B cell (primary cell): ENCODE measurements around the gene DLST. TPM values are rescaled to one million over a fixed set of nuclear protein-coding genes. Genes with fewer than 3 reads are reported as not detected.

Experiments
- ATAC-seq: fragments of 200-7000 bp; cut with Tn5 transposase; one replicate; pipeline ENCODE4 v1.10.0; 2021; ENCODE audit warnings: low read depth, mild to moderate bottlenecking, moderate number of reproducible peaks, moderate library complexity
- CTCF ChIA-PET: fragments of 350-600 bp; sonication (Branson Sonifier 250); formaldehyde crosslinking; loops from one replicate; lab custom pipeline; 2021; ENCODE audit warnings: antibody characterized with exemption, inconsistent platforms; lab: Charles Lee
- POLR2A ChIA-PET: fragments of 350-600 bp; sonication (Branson Sonifier 250); formaldehyde crosslinking; loops from one replicate; lab custom pipeline; 2021; ENCODE audit warnings: antibody characterized with exemption; lab: Charles Lee
- DNase-seq: peaks from one replicate; pipeline ENCODE4 v3.0.0; 2013
- H2AFZ ChIP-seq: 2 replicates; pipeline ENCODE4 v1.6.1; 2012; ENCODE audit warnings: mild to moderate bottlenecking, low read depth, low read length; ENCODE audit not compliant: insufficient read depth, poor library complexity, severe bottlenecking
- H3K27ac ChIP-seq, 2 donors: 1 replicate in 1 of 2; 2 replicates in 1 of 2; pipeline ENCODE4 v1.5.1; 2012 to 2013; ENCODE audit warnings: low read length in 2 of 2, mild to moderate bottlenecking in 2 of 2, moderate library complexity in 1 of 2
- H3K27me3 ChIP-seq, 4 experiments: fragments of 200-600 bp in 1 of 4; sonication (generic) in 1 of 4; replicated peaks in 1 of 4; 1 replicate in 2 of 4; 2 replicates in 2 of 4; pipeline versions ENCODE4 v1.6.1 to v1.7.0; 2013 to 2016; ENCODE audit warnings: low read length in 3 of 4, mild to moderate bottlenecking in 2 of 4, mixed read lengths in 1 of 4, moderate library complexity in 1 of 4; ENCODE audit not compliant: insufficient read depth in 4 of 4, control insufficient read depth in 3 of 4; ENCODE audit errors: control extremely low read depth in 1 of 4
- H3K36me3 ChIP-seq, 2 experiments: replicated peaks in 1 of 2; 1 replicate in 1 of 2; 2 replicates in 1 of 2; pipeline versions ENCODE4 v1.6.1 to v1.7.1; 2013; ENCODE audit warnings: low read length in 1 of 2; ENCODE audit not compliant: insufficient read depth in 2 of 2, control insufficient read depth in 1 of 2; ENCODE audit errors: control extremely low read depth in 1 of 2, extremely low read depth in 1 of 2
- H3K4me1 ChIP-seq, 2 donors: fragments of 200-600 bp in 1 of 2; sonication (generic) in 1 of 2; 1 replicate in 1 of 2; 2 replicates in 1 of 2; pipeline versions ENCODE4 v1.5.1 to v1.6.1; 2013 to 2017; ENCODE audit warnings: low read length in 2 of 2; ENCODE audit not compliant: control insufficient read depth in 2 of 2, insufficient read depth in 2 of 2
- H3K4me2 ChIP-seq: replicated peaks from 2 replicates; pipeline ENCODE3; 2012; ENCODE audit warnings: mild to moderate bottlenecking, low read depth, low read length; ENCODE audit not compliant: poor library complexity, severe bottlenecking
- H3K4me3 ChIP-seq, 5 experiments: fragments of 200-600 bp in 1 of 5; sonication (generic) in 1 of 5; 1 replicate in 3 of 5; 2 replicates in 2 of 5; pipeline versions ENCODE4 v1.5.1 to v1.7.0; 2011 to 2016; ENCODE audit warnings: low read length in 4 of 5, mild to moderate bottlenecking in 4 of 5, low read depth in 2 of 5, control low read depth in 1 of 5, moderate library complexity in 1 of 5; ENCODE audit not compliant: insufficient read depth in 1 of 5; ENCODE audit errors: control extremely low read depth in 1 of 5, extremely low read depth in 1 of 5
- H3K79me2 ChIP-seq: fragments of 200-600 bp; sonication (generic); one replicate; pipeline ENCODE4 v1.6.0; 2016; ENCODE audit warnings: low read length; ENCODE audit not compliant: control insufficient read depth, insufficient read depth
- H3K9ac ChIP-seq: fragments of 200-600 bp; sonication (generic); 2 replicates; pipeline ENCODE4 v1.6.1; 2017; ENCODE audit warnings: mild to moderate bottlenecking, low read length, moderate library complexity
- H3K9me3 ChIP-seq, 3 donors: one replicate each; pipeline versions ENCODE4 v1.6.1 to v1.7.1; 2013; ENCODE audit warnings: low read length in 2 of 3; ENCODE audit not compliant: control insufficient read depth in 2 of 3, insufficient read depth in 1 of 3; ENCODE audit errors: control extremely low read depth in 1 of 3
- H4K20me1 ChIP-seq: 2 replicates; pipeline ENCODE4 v1.6.0; 2012; ENCODE audit warnings: mild to moderate bottlenecking, low read length; ENCODE audit not compliant: insufficient read depth, control insufficient read depth, poor library complexity, severe bottlenecking
- H3K27ac Mint-ChIP-seq: one replicate; pipeline ENCODE4 v1.8.0; 2021; ENCODE audit warnings: mixed read lengths
- H3K27me3 Mint-ChIP-seq: one replicate; pipeline ENCODE4 v1.8.0; 2021; ENCODE audit warnings: mixed read lengths
- H3K4me1 Mint-ChIP-seq: one replicate; pipeline ENCODE4 v1.8.0; 2021; ENCODE audit warnings: mixed read lengths
- H3K4me3 Mint-ChIP-seq: one replicate; pipeline ENCODE4 v1.8.0; 2021; ENCODE audit warnings: mixed read lengths
- H3K9me3 Mint-ChIP-seq: one replicate; pipeline ENCODE4 v1.8.0; 2022; ENCODE audit warnings: mixed read lengths; ENCODE audit not compliant: insufficient read depth
- CTCF ChIP-seq: fragments of 200-600 bp; IDR thresholded peaks from one replicate; pipeline ENCODE4 v1.8.0; 2022; ENCODE audit warnings: antibody characterized with exemption, mild to moderate bottlenecking
- EZH2 ChIP-seq: IDR thresholded peaks from 2 replicates; pipeline ENCODE4 v1.6.1; 2012; ENCODE audit warnings: borderline replicate concordance, low read depth, mild to moderate bottlenecking, moderate library complexity, low read length; ENCODE audit not compliant: insufficient read depth, poor library complexity, severe bottlenecking
- WGBS: methylation state at CpG from one replicate; pipeline ENCODE4 v1.1.5; 2013; ENCODE audit warnings: missing lambda C conversion rate; ENCODE audit not compliant: insufficient coverage; 5-methylcytosine and 5-hydroxymethylcytosine counted together
- intact Hi-C: fragments of 100-400 bp; cut with micrococcal nuclease; formaldehyde crosslinking; loops from one replicate; pipeline ENCODE4 v1.10.0; 2022
- polyA plus RNA-seq: library from polyadenylated mRNA; depleted of rRNA; stranded (reverse); fragments of >200 nt; gene quantifications from 2 replicates; pipeline ENCODE4 v1.2.3, GENCODE V29; 2012
- total RNA-seq, 2 donors: library from RNA; stranded (reverse); fragments of 120-200 nt in 1 of 2; gene quantifications; 1 replicate in 1 of 2; 2 replicates in 1 of 2; pipeline versions ENCODE4 v1.2.3 to v1.2.4, GENCODE V29; 2013 to 2022

The DLST gene
- total and polyA plus RNA-seq, 2 donors (not counting 1 experiment from before 2014, with no cell fraction given), result 73.1 to 89.5 TPM

- Histone ChIP-seq H3K9ac (peak overlapping the region; percentile 3), H4K20me1 (no peaks in the 10 kb centered on the region), H3K27me3 (no peaks in the 10 kb centered on the region), H3K79me2 (no peaks in the 10 kb centered on the region), H3K9me3 (no peaks in the 10 kb centered on the region), H3K4me1 (peaks cover 55 to 56% of the 10 kb centered on the region in 2 donors), H3K36me3 (no peaks in the 10 kb centered on the region), H3K4me2 (peak overlapping the region; percentile 45), H3K4me3 (no peak overlapping the region), H2AFZ (no peak overlapping the region), H3K27ac (peak overlapping the region; percentile 70 to 77)
- Mint-ChIP-seq H3K4me3 (no peak overlapping the region), H3K27me3 (no peaks in the 10 kb centered on the region), H3K4me1 (peaks cover 64% of the 10 kb centered on the region), H3K27ac (peak overlapping the region; percentile 80), H3K9me3 (no peaks in the 10 kb centered on the region)
- ATAC-seq (peak; percentile 10), DNase-seq (peak; percentile 26)
- WGBS, result 71% methylated on average over 4 of the region's 5 CpGs
- intact Hi-C loops, result no loop called here
- ChIA-PET CTCF (interaction anchor here (4.1 to 6.4 kb wide), 2 partner anchors 19 to 65 kb away, joined by 16 to 54 read pairs; no protein-coding TSS in a partner anchor), POLR2A (no interaction called here)
- TF ChIP-seq EZH2, result no peak
- no peak for TF ChIP-seq CTCF
These were observed 41.1 kb upstream of the DLST start for GRCh38 chr14:74840603-74841030.
